Activated naive CD8-positive, alpha-beta T cell treated with anti-CD3 and anti-CD28 coated beads, Interleukin-2, amount 10 ng/mL, durations not matched to agents 7 days and 5 days (primary cell): Measurements from ENCODE around the gene CUTA. TPM values are rescaled to one million over a fixed set of nuclear protein-coding genes. Genes with fewer than 3 reads are reported as not detected.

Source experiments
- ATAC-seq: fragments of 150-1000 bp; cut with Tn5 transposase; one replicate; pipeline ENCODE4 v1.10.0; 2021; ENCODE audit warnings: low read depth, moderate library complexity
- POLR2A ChIA-PET: fragments of 350-600 bp; sonication (Branson Sonifier 250); formaldehyde crosslinking; loops from one replicate; lab custom pipeline; 2021; ENCODE audit warnings: antibody characterized with exemption; lab: Charles Lee
- DNase-seq: peaks from one replicate; pipeline ENCODE4 v3.0.0; 2021
- H3K27ac Mint-ChIP-seq: one replicate; pipeline ENCODE4 v1.8.0; 2022; ENCODE audit warnings: mild to moderate bottlenecking, mixed read lengths
- H3K27me3 Mint-ChIP-seq: one replicate; pipeline ENCODE4 v1.8.0; 2022; ENCODE audit warnings: mild to moderate bottlenecking, moderate library complexity, mixed read lengths
- H3K36me3 Mint-ChIP-seq: one replicate; pipeline ENCODE4 v1.8.0; 2021; ENCODE audit warnings: mild to moderate bottlenecking, mixed read lengths
- H3K4me1 Mint-ChIP-seq: one replicate; pipeline ENCODE4 v1.8.0; 2021; ENCODE audit warnings: mixed read lengths
- H3K4me3 Mint-ChIP-seq: one replicate; pipeline ENCODE4 v1.8.0; 2022; ENCODE audit warnings: mild to moderate bottlenecking, moderate library complexity, mixed read lengths
- H3K9me3 Mint-ChIP-seq: one replicate; pipeline ENCODE4 v1.8.0; 2021; ENCODE audit warnings: mixed read lengths
- total RNA-seq, 2 experiments: library from RNA; stranded (reverse); gene quantifications; one replicate each; pipeline ENCODE4 v1.2.3, GENCODE V29; 2021

Gene CUTA
- total RNA-seq, 2 experiments from 2014 or later, result 202 to 209 TPM

DNA sequence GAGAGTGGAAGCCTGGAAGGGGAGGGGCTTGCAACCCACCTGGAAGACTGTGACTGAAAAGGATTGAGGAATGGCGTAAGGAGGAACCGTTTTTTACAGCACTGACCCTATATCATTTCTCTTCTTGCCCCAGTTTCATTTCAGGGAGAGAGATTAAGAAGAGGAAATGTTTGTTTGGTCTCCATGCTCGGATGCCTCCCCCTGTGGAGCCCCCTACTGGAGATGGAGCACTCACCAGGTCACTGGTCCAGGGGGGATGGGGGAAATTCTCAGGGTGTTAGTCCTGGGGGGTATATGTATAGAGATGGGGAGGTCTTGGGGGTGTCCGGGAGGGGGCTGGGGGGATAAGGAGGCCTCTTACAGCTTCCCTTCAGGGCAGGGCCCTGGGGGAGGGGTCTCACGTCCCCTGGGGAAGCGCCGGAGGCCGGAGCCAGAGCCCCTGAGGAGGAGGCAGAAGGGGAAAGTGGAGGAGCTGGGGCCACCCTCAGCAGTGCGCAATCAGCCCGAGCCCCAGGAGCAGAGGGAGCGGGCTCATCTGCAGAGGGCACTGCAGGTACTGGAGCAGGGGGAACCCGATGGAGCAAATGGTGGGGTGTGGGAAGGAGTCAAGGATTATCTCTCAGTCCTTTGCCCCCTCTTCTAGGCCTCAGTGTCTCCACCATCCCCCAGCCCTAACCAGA is 3.2 kb downstream of the CUTA start:
- no peak for ATAC-seq
- H3K9me3 Mint-ChIP-seq, result no peaks in the 10 kb centered on the region
- H3K4me3 Mint-ChIP-seq, result no peak overlapping the region
- peak overlapping the region; percentile 37 for H3K27ac Mint-ChIP-seq
- H3K36me3 Mint-ChIP-seq, result peaks cover 9% of the 10 kb centered on the region
- H3K4me1 Mint-ChIP-seq, result peaks cover 50% of the 10 kb centered on the region
- DNase-seq, result no peak
- no peaks in the 10 kb centered on the region for H3K27me3 Mint-ChIP-seq
- POLR2A ChIA-PET, result interaction anchor here (3.4 kb wide), 1 partner anchor 11 kb away, joined by 14 read pairs; no protein-coding TSS in a partner anchor

DNA sequence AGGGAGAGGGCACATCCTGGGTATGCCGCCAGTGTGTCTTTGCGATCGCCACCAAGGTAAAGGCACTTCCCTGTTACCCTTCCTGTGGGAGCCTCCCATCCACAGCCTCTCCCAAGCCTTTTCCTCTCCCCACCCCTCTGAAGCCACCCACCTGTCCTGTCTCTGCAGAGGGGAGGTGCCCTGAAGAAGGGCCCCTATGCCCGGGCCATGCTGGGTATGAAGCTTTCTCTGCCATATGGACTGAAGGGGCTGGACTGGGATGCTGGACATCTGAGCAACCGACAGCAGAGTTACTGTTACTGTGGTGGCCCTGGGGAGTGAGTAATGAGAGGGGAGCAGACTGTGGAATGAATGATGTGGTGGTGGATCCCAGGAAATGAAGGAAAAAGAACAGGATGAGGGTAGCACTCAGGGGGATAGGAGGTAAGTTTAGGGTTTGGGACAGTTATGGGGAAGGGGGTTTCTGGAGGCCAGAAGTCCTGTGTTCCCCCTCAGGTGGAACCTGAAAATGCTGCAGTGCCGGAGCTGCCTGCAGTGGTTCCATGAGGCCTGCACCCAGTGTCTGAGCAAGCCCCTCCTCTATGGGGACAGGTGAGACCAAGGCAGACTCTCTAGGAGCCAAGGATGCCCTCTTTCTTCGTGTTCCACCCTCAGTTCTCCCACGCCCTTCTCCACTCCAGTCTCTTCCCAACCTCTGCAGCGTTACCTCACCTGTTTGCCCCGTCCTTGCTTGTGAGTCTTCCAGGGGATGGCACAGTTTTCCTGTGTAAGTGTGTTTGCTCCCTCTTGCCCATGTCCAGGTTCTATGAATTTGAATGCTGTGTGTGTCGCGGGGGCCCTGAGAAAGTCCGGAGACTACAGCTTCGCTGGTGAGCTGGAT is 4.4 kb downstream of the CUTA start:
- Mint-ChIP-seq H3K27ac (peak overlapping the region; percentile 82), H3K4me3 (no peak overlapping the region), H3K9me3 (no peaks in the 10 kb centered on the region), H3K27me3 (no peaks in the 10 kb centered on the region), H3K4me1 (peaks cover 44% of the 10 kb centered on the region), H3K36me3 (peaks cover 9% of the 10 kb centered on the region)
- POLR2A ChIA-PET, result interaction anchor here (0.6 kb wide), 1 partner anchor 136 kb away, joined by 3 read pairs; no protein-coding TSS in a partner anchor
- ATAC-seq, result no peak
- no peak for DNase-seq

DNA sequence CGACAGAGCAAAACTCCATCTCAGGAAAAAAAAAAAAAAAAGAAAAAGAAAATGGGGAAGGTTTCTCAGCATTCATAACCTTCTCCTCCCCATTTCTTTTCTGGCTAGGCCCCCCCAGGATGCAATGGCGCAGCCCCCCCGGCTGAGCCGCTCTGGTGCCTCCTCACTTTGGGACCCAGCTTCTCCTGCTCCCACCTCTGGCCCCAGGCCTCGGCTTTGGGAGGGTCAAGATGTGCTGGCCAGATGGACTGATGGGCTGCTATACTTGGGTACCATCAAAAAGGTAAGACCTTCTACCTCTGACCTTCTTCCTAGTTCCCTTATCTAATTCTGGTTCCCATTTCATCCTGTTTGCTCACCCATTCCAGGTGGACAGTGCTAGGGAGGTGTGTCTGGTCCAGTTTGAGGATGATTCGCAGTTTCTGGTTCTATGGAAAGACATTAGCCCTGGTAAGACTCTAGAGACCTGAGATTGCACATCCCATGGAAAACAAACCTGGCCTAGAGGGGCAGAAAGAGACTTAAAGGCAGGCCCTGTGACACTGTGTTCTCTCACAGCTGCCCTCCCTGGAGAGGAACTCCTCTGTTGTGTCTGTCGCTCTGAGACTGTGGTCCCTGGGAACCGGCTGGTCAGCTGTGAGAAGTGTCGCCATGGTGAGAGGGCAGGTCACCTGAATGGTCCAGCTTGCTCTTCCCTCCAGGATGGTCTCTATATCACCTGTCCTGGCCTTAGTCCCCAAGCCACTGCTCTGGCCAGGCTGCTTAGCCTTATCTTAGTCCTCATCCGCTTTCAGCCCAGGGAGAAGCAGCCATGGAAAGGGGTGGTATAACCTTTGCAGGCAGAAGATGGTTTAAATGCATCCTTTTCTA is 5.5 kb downstream of the CUTA start:
- Mint-ChIP-seq H3K36me3 (peaks cover 9% of the 10 kb centered on the region), H3K27ac (peak overlapping the region; percentile 54), H3K4me3 (peak overlapping the region; percentile 76), H3K9me3 (no peaks in the 10 kb centered on the region), H3K4me1 (peaks cover 41% of the 10 kb centered on the region), H3K27me3 (no peaks in the 10 kb centered on the region)
- ATAC-seq, result no peak
- DNase-seq, result no peak
- POLR2A ChIA-PET, result interaction anchor here (0.6 to 1.8 kb wide), 5 partner anchors 13 to 440 kb away, joined by 3 to 8 read pairs (median 4); partner anchors contain the start of gene ZBTB9

DNA sequence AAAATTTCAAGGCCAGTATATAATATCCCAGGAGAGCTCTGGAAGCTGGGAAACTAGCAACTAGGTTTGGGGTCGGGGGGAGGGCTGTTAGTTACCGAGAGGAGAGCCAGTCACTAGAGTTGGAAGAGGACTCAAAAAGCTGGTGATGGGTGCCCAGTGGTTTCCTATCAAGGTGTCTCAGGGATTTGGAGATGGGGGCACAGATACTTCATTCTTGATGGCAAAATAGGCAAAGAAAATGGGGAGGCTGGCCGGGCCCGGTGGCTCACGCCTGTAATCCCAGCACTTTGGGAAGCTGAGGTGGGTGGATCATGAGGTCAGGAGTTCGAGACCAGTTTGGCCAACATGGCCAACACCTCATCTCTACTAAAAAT is 6.3 kb downstream of the CUTA start:
- POLR2A ChIA-PET, result interaction anchor here (0.7 to 2.5 kb wide), 11 partner anchors 7 to 440 kb away, joined by 3 to 14 read pairs (median 4); partner anchors contain the start of genes CUTA, RGL2, RPS18 and SYNGAP1
- ATAC-seq, result no peak
- peaks cover 41% of the 10 kb centered on the region for H3K4me1 Mint-ChIP-seq
- peak overlapping the region; percentile 76 for H3K4me3 Mint-ChIP-seq
- no peaks in the 10 kb centered on the region for H3K9me3 Mint-ChIP-seq
- DNase-seq, result no peak
- H3K36me3 Mint-ChIP-seq, result peaks cover 9% of the 10 kb centered on the region
- H3K27me3 Mint-ChIP-seq, result no peaks in the 10 kb centered on the region
- peak overlapping the region; percentile 84 for H3K27ac Mint-ChIP-seq

DNA sequence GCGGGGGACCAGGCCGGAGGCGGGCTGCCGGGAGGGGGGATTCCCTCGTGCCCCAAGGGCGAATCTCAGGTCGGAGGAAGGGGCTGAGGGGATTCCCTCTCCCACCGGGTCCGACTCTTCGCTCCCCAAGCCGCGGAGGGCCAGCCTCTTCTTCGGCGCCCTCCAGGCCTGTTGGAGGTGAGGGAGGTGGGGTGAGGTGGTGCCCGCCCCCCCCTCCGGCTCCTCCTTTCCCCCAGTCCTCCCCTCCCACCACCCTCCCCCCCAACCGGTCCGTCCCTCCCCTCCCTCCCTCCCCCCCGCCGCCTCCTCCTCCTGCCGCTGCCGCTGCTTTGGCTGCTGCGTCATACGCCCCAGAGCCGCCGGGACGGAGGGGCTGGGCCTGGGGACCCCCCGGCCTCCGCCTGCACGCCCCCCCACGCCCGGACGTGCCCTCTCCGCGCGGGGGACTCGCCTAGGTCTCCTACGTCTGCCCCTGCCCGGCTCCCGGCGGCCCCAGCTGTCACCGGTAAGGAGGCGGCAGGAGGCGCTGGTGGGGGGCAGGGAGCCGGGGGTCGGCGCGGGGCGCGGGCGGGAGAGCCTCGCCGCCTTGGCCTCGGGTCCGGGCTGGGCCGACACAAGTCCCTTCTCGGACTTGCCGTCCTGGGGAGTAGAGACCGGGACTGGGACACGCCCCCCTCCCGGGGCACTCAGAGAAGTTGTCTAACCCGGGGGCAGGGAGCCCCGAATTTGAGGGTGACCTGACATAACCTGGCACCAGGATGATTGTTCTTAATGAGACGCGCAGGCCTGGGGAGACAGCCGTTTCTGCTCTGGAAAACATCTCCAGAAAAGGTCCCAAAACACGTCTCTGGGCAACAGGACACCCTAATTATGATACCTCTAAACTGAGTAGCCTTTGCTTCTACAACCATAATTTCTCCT is 6.9 kb downstream of the CUTA start, which contains the start of gene PHF1:
TSS of gene PHF1 (plus strand) at position 304 of the 921 bp plus-strand sequence. CDS start 1,250 bp downstream, outside the sequence.
- no peaks in the 10 kb centered on the region for H3K27me3 Mint-ChIP-seq
- peak; percentile 35 for ATAC-seq

DNA sequence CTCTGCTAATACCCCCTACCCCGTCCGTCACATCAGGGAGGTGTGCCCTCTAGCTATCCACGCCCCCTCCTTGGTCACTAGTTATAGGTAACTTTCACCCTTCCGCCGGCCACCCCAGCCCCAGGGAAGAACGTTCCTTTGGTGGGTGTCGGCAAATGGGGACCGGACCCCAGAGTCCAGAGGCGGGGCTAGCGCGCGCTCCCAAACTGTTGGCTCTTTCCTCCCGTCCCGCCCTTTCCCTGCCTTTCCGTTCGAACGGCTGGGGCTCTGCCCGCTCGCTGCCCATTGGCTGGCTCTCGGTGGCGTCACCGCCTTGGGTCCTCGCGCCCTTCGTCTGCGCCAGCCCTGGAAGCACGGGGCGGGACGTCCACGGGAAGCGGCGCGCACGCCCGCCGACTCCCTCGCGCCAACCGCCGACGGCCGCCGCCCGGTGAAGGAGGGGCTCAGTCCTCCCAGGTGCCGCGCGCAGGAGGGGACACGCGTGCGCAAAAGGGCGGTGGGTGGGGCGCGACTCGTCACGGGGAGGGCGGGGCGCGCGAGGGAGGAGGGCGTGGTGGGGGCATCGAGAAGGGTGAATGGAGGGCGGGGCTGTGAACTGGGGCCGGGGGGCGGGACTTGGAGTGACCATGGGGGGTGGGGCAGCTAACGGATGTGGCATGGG is 7.7 kb downstream of the CUTA start:
- Mint-ChIP-seq H3K4me3 (peak overlapping the region; percentile 93), H3K36me3 (peaks cover 17% of the 10 kb centered on the region), H3K4me1 (peaks cover 36% of the 10 kb centered on the region), H3K27me3 (no peaks in the 10 kb centered on the region), H3K9me3 (no peaks in the 10 kb centered on the region), H3K27ac (peak overlapping the region; percentile 99)
- POLR2A ChIA-PET, result interaction anchor here (0.7 to 2.5 kb wide), 17 partner anchors 9 to 438 kb away, joined by 3 to 14 read pairs (median 4); partner anchors contain the start of genes B3GALT4, CUTA, PFDN6 and RGL2
- ATAC-seq (peak; percentile 88), DNase-seq (peak; percentile 99)

More for the DNA sequence above, 6.9 kb downstream of the CUTA start, which contains the start of gene PHF1:
- H3K36me3 Mint-ChIP-seq, result peaks cover 12% of the 10 kb centered on the region
- H3K9me3 Mint-ChIP-seq, result no peaks in the 10 kb centered on the region
- H3K27ac Mint-ChIP-seq, result peak within 1 kb of the TSS; percentile 99
- DNase-seq, result peak; percentile 80
- H3K4me1 Mint-ChIP-seq, result peaks cover 39% of the 10 kb centered on the region
- H3K4me3 Mint-ChIP-seq, result peak within 1 kb of the TSS; percentile 93
- POLR2A ChIA-PET, result interaction anchor here (0.7 to 2.5 kb wide), 18 partner anchors 8 to 439 kb away, joined by 3 to 14 read pairs (median 4); partner anchors contain the start of genes B3GALT4, CUTA, RGL2 and RPS18

DNA sequence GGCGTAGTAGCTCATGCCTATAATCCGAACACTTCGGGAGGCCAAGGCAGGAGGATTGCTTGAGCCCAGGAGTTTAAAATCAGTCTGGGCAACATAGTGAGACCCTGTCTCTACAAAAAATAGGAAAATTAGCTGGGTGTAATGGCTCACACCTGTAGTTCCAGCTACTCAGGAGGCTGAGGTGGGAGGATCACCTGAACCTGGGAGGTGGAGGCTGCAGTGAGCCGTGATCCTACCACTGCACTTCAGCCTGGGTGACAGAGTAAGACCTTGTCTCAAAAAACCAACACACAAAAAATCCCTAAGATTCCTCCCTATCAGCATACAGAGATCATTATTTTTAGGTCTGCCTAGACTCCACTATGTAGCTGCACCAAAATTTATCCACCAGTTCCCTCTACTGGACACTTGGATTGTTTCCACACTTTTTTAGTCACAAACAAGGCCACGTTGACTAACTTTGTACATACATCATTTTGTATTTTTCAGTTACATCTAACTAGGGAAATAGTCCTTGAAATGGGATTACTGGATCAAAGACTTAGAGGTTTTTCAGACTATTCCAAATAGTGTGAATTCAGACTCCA is 10.7 kb downstream of the CUTA start:
- ATAC-seq (no peak), DNase-seq (no peak)
- POLR2A ChIA-PET, result interaction anchor here (1.4 kb wide), 1 partner anchor 15 kb away, joined by 4 read pairs; the partner anchor contains the start of gene KIFC1
- no peaks in the 10 kb centered on the region for H3K9me3 Mint-ChIP-seq
- H3K27ac Mint-ChIP-seq, result no peak overlapping the region
- H3K4me1 Mint-ChIP-seq, result peaks cover 24% of the 10 kb centered on the region
- H3K27me3 Mint-ChIP-seq, result no peaks in the 10 kb centered on the region
- no peak overlapping the region for H3K4me3 Mint-ChIP-seq
- H3K36me3 Mint-ChIP-seq, result peaks cover 33% of the 10 kb centered on the region

DNA sequence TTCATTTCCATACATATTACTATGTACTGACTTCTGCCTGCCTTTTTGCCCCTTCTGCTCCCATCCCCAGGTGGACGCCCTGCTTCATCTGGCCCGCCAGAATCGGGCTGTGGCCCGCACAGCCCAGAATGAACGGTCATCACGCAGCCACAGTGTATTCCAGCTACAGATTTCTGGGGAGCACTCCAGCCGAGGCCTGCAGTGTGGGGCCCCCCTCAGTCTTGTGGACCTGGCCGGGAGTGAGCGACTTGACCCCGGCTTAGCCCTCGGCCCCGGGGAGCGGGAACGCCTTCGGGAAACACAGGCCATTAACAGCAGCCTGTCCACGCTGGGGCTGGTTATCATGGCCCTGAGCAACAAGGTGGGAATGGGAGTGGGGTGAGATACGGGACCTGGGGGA is 11.8 kb downstream of the CUTA start:
- DNase-seq, result no peak
- POLR2A ChIA-PET, result interaction anchor here (0.6 to 1.2 kb wide), 4 partner anchors 9 to 132 kb away, joined by 3 to 5 read pairs (median 4); partner anchors contain the start of gene CUTA
- Mint-ChIP-seq H3K4me3 (no peak overlapping the region), H3K27me3 (no peaks in the 10 kb centered on the region), H3K36me3 (peaks cover 38% of the 10 kb centered on the region), H3K9me3 (no peaks in the 10 kb centered on the region), H3K4me1 (peaks cover 19% of the 10 kb centered on the region), H3K27ac (peak overlapping the region; percentile 56)
- no peak for ATAC-seq

DNA sequence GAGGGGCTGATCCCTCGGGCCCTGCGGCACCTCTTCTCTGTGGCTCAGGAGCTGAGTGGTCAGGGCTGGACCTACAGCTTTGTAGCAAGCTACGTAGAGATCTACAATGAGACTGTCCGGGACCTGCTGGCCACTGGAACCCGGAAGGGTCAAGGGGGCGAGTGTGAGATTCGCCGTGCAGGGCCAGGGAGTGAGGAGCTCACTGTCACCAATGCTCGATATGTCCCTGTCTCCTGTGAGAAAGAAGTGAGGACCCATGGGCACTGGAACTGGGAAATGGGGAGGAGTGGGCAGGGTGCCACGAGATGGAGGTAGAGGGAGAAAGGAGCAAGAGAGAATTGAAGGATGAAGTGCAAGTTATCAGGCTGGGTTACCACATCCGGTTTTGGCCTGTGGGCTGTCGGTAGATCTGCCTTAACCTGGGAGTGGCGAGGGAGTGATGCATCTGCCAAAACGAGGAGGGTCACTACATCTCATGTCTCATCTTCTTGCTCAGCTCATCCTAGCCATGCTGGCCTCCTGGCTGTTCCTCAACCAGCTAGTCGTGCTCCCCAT is 12.4 kb downstream of the CUTA start:
- peak overlapping the region; percentile 14 for H3K4me3 Mint-ChIP-seq
- peaks cover 38% of the 10 kb centered on the region for H3K36me3 Mint-ChIP-seq
- no peak for ATAC-seq
- no peaks in the 10 kb centered on the region for H3K27me3 Mint-ChIP-seq
- H3K9me3 Mint-ChIP-seq, result no peaks in the 10 kb centered on the region
- no peak for DNase-seq
- peak overlapping the region; percentile 56 for H3K27ac Mint-ChIP-seq
- POLR2A ChIA-PET, result interaction anchor here (0.6 to 1.2 kb wide), 4 partner anchors 9 to 132 kb away, joined by 3 to 5 read pairs (median 4); partner anchors contain the start of gene CUTA
- peaks cover 19% of the 10 kb centered on the region for H3K4me1 Mint-ChIP-seq

DNA sequence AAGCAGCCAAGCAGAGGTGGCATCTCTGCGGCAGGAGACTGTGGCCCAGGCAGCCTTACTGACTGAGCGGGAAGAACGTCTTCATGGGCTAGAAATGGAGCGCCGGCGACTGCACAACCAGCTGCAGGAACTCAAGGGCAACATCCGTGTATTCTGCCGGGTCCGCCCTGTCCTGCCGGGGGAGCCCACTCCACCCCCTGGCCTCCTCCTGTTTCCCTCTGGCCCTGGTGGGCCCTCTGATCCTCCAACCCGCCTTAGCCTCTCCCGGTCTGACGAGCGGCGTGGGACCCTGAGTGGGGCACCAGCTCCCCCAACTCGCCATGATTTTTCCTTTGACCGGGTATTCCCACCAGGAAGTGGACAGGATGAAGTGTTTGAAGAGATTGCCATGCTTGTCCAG is 13.0 kb downstream of the CUTA start:
- Mint-ChIP-seq H3K27ac (peak overlapping the region; percentile 56), H3K9me3 (no peaks in the 10 kb centered on the region), H3K36me3 (peaks cover 40% of the 10 kb centered on the region), H3K27me3 (no peaks in the 10 kb centered on the region), H3K4me3 (no peak overlapping the region), H3K4me1 (peaks cover 19% of the 10 kb centered on the region)
- no peak for ATAC-seq
- DNase-seq, result no peak
- POLR2A ChIA-PET, result no interaction called here
